CD4-positive, alpha-beta T cell treated with Interferon alpha-2 for 1 hour (primary cell): ENCODE data around the gene CD69.
A peak's percentile ranks its signal among the peaks of the same experiment; 100 is the strongest.
"Not testable (repeated sequence)": the region's sequence is repeated elsewhere in the genome, so short reads cannot be mapped to it uniquely, and the experiment has no call there.

Experiments
- DNase-seq, 2 donors: peaks; one replicate each; pipeline ENCODE4 v3.0.0-alpha.2; 2020 to 2022

CD69 gene

GRCh38 chr12:9745199-9745598, 15.5 kb downstream of the CD69 start:
- no peak for DNase-seq

- DNase-seq = peak; percentile 67 to 68
Measured at GRCh38 chr12:9742661-9743060, 18.0 kb downstream of the CD69 start.

GRCh38 chr12:9741726-9742125, 19.0 kb downstream of the CD69 start:
- DNase-seq = peak; percentile 89 to 90

GRCh38 chr12:9740106-9740750, 20.5 kb downstream of the CD69 start:
- peak; percentile 66 to 69 for DNase-seq

GRCh38 chr12:9739404-9740105, 21.1 kb downstream of the CD69 start:
- peak in 1 of 2 donors; percentile 57 for DNase-seq

GRCh38 chr12:9738905-9739304, 21.8 kb downstream of the CD69 start:
- DNase-seq = not testable (repeated sequence)

GRCh38 chr12:9736936-9737705, 23.6 kb downstream of the CD69 start:
- DNase-seq = peak in 1 of 2 donors; percentile 68

GRCh38 chr12:9735601-9736000, 25.1 kb downstream of the CD69 start:
- no peak for DNase-seq

- peak in 1 of 2 donors; percentile 43 for DNase-seq
Measured at GRCh38 chr12:9732921-9733461, 27.7 kb downstream of the CD69 start, which contains the start of gene CLECL1. TSS of gene CLECL1 (minus strand) at chr12:9733097.

GRCh38 chr12:9731797-9732196, 28.9 kb downstream of the CD69 start:
- DNase-seq = no peak

- DNase-seq = no peak
Measured at GRCh38 chr12:9731393-9731792, 29.3 kb downstream of the CD69 start.

GRCh38 chr12:9730591-9730990, 30.1 kb downstream of the CD69 start:
- DNase-seq = no peak

- no peak for DNase-seq
Measured at GRCh38 chr12:9730011-9730410, 30.7 kb downstream of the CD69 start.

GRCh38 chr12:9729082-9729481, 31.6 kb downstream of the CD69 start:
- DNase-seq = no peak

- DNase-seq = no peak
Measured at GRCh38 chr12:9727813-9728212, 32.9 kb downstream of the CD69 start.

- DNase-seq = no peak
Measured at GRCh38 chr12:9725213-9725870, 35.4 kb downstream of the CD69 start.

- DNase-seq = no peak
Measured at GRCh38 chr12:9724023-9724422, 36.7 kb downstream of the CD69 start.

GRCh38 chr12:9721394-9722092, 39.2 kb downstream of the CD69 start:
- DNase-seq = peak in 1 of 2 donors; percentile 38

GRCh38 chr12:9719790-9720189, 40.9 kb downstream of the CD69 start:
- no peak for DNase-seq

GRCh38 chr12:9718968-9719367, 41.7 kb downstream of the CD69 start:
- no peak for DNase-seq

- DNase-seq = no peak
Measured at GRCh38 chr12:9717070-9717925, 43.4 kb downstream of the CD69 start.
